D721Med (cell line): ENCODE results near the gene SHC3.

ENCODE experiments used
- DNase-seq: peaks from one replicate; pipeline ENCODE4 v3.0.0; 2011; ENCODE audit warnings: low spot score; ENCODE audit not compliant: insufficient read length
- FAIRE-seq: peaks from 2 replicates; lab custom pipeline; 2011; peaks lifted over from hg19 to GRCh38; lab: Jason Lieb, UNC
- TF ChIP-seq, protein P1 (sequence below): IDR thresholded peaks from 2 replicates; pipeline ENCODE4 v1.5.1; 2012; ENCODE audit warnings: mild to moderate bottlenecking, control low read depth; ENCODE audit not compliant: insufficient read depth; ENCODE audit errors: missing control alignments

Gene SHC3

GRCh38 chr9:89008055-89008743, 170.4 kb downstream of the SHC3 start:
- FAIRE-seq (no peak), DNase-seq (no peak)
- TF ChIP-seq, protein P1, sequence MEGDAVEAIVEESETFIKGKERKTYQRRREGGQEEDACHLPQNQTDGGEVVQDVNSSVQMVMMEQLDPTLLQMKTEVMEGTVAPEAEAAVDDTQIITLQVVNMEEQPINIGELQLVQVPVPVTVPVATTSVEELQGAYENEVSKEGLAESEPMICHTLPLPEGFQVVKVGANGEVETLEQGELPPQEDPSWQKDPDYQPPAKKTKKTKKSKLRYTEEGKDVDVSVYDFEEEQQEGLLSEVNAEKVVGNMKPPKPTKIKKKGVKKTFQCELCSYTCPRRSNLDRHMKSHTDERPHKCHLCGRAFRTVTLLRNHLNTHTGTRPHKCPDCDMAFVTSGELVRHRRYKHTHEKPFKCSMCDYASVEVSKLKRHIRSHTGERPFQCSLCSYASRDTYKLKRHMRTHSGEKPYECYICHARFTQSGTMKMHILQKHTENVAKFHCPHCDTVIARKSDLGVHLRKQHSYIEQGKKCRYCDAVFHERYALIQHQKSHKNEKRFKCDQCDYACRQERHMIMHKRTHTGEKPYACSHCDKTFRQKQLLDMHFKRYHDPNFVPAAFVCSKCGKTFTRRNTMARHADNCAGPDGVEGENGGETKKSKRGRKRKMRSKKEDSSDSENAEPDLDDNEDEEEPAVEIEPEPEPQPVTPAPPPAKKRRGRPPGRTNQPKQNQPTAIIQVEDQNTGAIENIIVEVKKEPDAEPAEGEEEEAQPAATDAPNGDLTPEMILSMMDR = no peak

GRCh38 chr9:89006996-89007967, 171.3 kb downstream of the SHC3 start:
- TF ChIP-seq, protein P1 = no peak
- DNase-seq (no peak), FAIRE-seq (no peak)

GRCh38 chr9:89006267-89006666, 172.4 kb downstream of the SHC3 start:
- no peak for DNase-seq
- no peak for FAIRE-seq
- TF ChIP-seq, protein P1 = no peak

DNA sequence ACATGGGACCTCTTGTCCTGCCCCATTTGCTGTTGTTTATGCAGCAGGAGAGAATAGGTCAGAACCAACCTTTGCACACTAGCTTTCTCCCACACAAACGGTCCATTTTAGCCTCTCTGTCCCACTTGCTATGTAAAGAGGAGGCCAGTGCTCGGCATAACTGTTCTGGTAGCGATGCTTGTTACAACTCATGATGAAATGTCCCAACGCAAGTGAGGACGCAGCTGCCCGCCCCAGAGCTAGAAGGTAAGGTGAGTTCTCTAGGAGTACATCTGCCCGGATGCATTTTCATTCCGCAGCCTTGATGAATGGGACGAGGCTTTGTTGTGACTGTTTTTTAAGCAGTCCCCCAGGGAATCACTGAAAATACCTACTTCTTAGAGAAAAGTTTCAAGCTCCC, 173.3 kb downstream of the SHC3 start:
- DNase-seq (no peak), FAIRE-seq (no peak)
- TF ChIP-seq, protein P1 = no peak

GRCh38 chr9:89002987-89003386, 175.6 kb downstream of the SHC3 start:
- TF ChIP-seq, protein P1 = no peak
- no peak for DNase-seq
- FAIRE-seq = no peak

DNA sequence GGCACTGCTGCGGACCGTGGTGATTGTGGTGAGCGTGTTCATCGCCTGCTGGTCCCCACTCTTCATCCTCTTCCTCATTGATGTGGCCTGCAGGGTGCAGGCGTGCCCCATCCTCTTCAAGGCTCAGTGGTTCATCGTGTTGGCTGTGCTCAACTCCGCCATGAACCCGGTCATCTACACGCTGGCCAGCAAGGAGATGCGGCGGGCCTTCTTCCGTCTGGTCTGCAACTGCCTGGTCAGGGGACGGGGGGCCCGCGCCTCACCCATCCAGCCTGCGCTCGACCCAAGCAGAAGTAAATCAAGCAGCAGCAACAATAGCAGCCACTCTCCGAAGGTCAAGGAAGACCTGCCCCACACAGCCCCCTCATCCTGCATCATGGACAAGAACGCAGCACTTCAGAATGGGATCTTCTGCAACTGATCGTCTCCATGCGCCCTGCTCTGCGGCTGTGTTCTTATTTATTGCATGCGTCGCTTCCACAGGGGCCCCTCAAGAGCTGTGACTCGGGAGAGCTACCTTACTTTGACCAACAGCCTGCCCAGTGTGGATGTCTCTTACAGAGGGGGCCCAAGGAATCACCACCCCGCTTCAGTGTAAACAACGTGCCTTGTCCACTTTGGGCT, 176.6 kb downstream of the SHC3 start:
- FAIRE-seq = no peak
- TF ChIP-seq, protein P1 = no peak
- DNase-seq = no peak
